ENCODE measurements around the gene SLAMF1.

Gene SLAMF1

DNA sequence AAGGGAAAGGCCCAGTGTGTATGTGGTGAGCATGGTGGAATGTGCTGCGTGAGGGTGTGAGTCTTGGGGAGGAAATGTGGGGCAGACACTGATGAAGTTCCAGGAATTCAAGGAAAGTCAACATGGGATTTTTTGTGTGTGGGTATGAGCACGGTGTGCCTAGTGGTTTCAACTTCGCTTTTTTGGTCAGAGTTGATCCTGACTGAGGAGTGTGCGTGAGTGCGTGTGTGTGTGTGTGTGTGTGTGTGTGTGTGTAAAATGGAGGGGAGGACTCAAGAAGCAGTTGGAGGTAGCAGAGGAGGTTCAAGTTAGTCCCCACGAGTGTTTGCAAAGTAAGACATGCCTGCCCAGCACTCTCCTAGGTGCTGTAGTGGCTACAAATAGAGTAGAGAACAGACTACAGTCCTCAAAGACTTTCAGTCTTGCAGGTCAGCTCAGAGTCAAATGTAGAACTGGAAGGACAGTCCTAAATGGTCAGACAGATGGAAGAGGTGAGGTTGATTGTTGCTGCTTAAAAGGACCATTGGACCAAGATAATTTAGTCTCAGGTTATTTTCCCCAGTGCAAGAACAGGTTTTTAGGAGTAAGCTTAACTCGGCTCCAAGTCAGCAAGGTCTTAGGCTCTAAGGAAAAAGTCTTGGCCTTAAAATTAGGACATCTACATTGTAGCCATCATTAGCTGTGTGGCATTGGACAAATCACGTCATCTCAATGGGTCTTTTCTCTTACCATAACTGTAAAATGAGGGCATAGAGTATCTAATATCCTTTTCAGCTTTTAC lies 25.0 kb downstream of the SLAMF1 start:
- no peak for DNase-seq
- Histone ChIP-seq H3K27me3 (replicated peaks) (no peaks in the 10 kb centered on the region), H3K36me3 (replicated peaks) (no peaks in the 10 kb centered on the region), H3K4me3 (ENCODE audit: low read depth, low read length) (no peak overlapping the region), H3K27ac (no peak overlapping the region)
- TF ChIP-seq, protein P1, sequence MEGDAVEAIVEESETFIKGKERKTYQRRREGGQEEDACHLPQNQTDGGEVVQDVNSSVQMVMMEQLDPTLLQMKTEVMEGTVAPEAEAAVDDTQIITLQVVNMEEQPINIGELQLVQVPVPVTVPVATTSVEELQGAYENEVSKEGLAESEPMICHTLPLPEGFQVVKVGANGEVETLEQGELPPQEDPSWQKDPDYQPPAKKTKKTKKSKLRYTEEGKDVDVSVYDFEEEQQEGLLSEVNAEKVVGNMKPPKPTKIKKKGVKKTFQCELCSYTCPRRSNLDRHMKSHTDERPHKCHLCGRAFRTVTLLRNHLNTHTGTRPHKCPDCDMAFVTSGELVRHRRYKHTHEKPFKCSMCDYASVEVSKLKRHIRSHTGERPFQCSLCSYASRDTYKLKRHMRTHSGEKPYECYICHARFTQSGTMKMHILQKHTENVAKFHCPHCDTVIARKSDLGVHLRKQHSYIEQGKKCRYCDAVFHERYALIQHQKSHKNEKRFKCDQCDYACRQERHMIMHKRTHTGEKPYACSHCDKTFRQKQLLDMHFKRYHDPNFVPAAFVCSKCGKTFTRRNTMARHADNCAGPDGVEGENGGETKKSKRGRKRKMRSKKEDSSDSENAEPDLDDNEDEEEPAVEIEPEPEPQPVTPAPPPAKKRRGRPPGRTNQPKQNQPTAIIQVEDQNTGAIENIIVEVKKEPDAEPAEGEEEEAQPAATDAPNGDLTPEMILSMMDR (IDR thresholded peaks at IDR 0.05; ENCODE audit: low read depth, low read length, missing control alignments) = no peak
- in situ Hi-C loops (cut with HindIII; ENCODE audit: low pct_ligation_motif_present, low sequenced_read_pairs) = no loop called here

DNA sequence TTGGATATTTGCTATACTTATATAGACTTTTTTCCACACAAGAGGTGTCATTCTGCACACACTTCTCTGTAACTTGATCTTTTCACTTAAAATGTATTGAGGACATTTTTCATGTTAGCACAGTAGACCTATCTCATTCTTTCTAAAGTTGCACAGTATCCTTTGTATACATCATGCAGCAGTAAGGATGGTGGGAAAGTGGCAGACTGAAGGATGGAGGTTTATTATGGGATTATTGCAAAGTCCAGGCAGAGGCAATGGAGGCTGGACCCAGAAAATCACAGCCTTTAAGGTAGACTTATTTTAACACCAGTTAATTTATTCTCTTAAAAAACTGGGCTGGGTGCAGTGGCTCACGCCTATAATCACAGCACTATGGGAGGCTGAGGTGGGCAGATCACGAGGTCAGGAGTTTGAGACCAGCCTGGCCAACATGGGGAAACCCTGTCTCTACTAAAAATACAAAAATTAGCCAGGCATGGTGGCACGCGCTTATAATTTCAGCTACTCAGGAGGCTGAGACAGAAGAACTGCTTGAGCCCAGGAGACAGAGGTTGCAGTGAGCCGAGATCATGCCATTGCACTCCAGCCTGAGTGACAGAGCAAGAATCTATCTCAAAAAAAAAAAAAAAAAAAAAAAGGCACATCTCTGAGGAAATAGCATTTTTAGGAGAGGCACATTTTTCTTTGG lies 25.8 kb downstream of the SLAMF1 start:
- Histone ChIP-seq H3K4me3 (ENCODE audit: low read depth, low read length) (no peak overlapping the region), H3K27me3 (replicated peaks) (no peaks in the 10 kb centered on the region), H3K36me3 (replicated peaks) (no peaks in the 10 kb centered on the region), H3K27ac (no peak overlapping the region)
- in situ Hi-C loops (cut with HindIII; ENCODE audit: low pct_ligation_motif_present, low sequenced_read_pairs) = no loop called here
- DNase-seq = no peak
- TF ChIP-seq, protein P1 (IDR thresholded peaks at IDR 0.05; ENCODE audit: low read depth, low read length, missing control alignments) = no peak

DNA sequence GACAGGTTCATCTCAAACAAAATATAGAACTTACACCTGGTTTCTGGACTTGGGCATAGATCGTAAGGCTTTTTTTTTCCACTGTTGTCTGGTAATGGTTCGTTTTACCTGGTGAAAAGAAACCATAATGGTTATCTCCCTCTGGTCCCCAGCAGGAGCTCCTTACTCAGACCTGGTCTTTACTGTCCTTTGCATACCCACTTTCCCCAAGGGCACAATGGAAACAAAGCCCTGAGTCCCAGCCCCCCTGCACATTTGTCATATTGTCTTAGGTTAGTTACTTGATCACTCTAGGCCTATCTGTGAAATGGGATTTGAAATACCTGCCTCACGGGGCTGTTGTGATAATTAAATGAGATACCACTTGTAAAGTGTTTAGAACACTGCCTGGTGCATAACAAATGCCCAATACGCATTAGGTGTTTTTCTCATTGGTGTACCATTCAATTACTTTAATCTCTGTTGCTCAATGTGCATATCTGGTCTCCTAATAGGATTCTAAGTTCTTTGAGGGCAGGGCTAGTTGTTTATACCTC lies 27.0 kb downstream of the SLAMF1 start:
- Histone ChIP-seq H3K36me3 (replicated peaks) (no peaks in the 10 kb centered on the region), H3K4me3 (ENCODE audit: low read depth, low read length) (no peak overlapping the region), H3K27ac (no peak overlapping the region), H3K27me3 (replicated peaks) (no peaks in the 10 kb centered on the region)
- in situ Hi-C loops (cut with HindIII; ENCODE audit: low pct_ligation_motif_present, low sequenced_read_pairs) = no loop called here
- TF ChIP-seq, protein P1 (IDR thresholded peaks at IDR 0.05; ENCODE audit: low read depth, low read length, missing control alignments) = no peak
- no peak for DNase-seq

DNA sequence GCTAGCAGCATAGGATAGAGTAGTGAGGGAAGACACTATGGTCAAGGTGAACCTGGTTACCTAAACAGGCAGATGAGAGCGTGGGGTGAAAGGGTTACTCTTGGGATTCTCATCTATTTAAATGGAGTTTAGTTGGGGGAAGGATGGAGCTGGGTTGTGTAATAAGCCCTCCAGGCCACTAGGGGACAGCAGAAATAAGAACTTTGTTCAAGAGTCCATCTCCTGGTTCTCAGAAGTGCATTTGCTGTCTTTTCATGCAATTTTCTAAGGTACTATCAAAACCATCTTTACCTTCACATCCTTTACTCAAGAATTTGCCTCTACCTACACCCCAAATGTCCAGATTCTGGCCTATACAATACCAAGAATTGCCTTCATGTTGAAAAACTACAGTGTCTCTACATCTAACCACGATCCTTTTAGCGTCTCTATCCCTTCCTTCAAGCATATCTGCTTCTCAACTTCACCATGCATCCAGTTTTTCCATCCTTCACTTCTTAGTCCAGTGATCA lies 28.0 kb downstream of the SLAMF1 start:
- in situ Hi-C loops (cut with HindIII; ENCODE audit: low pct_ligation_motif_present, low sequenced_read_pairs) = no loop called here
- DNase-seq = no peak
- Histone ChIP-seq H3K36me3 (replicated peaks) (no peaks in the 10 kb centered on the region), H3K4me3 (ENCODE audit: low read depth, low read length) (no peak overlapping the region), H3K27me3 (replicated peaks) (no peaks in the 10 kb centered on the region), H3K27ac (no peak overlapping the region)
- TF ChIP-seq, protein P1 (IDR thresholded peaks at IDR 0.05; ENCODE audit: low read depth, low read length, missing control alignments) = peak; percentile 43

DNA sequence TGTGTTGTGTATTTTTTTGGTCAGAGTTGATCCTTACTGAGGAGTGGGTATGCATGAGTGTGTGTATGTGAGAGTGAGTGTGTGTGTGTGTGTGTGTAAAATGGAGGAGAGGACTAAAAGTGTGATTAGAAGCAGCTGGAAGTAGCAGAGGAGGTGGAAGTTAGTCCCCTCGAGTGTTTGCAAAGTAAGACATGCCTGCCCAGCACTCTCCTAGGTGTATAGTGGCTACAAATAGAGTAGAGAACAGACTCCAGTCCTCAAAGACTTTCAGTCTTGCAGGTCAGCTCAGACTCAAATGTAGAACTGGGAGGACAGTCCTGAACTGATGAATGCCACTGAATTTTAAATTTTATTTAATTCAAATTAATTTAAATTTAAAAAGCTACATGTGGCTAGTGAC lies 28.5 kb downstream of the SLAMF1 start:
- in situ Hi-C loops (cut with HindIII; ENCODE audit: low pct_ligation_motif_present, low sequenced_read_pairs) = no loop called here
- no peaks in the 10 kb centered on the region for H3K36me3 ChIP-seq (replicated peaks)

More for the DNA sequence above, 28.5 kb downstream of the SLAMF1 start:
- TF ChIP-seq, protein P1 (IDR thresholded peaks at IDR 0.05; ENCODE audit: low read depth, low read length, missing control alignments) = no peak
- Histone ChIP-seq H3K27ac (no peak overlapping the region), H3K4me3 (ENCODE audit: low read depth, low read length) (no peak overlapping the region), H3K27me3 (replicated peaks) (no peaks in the 10 kb centered on the region)
- DNase-seq = no peak

Data from brain microvascular endothelial cell (primary cell).